Pancreas (tissue), 10 donors: ENCODE measurements around the gene MOXD1. TPM values are rescaled to one million over a fixed set of nuclear protein-coding genes. Genes with fewer than 3 reads are reported as not detected.
A peak's percentile ranks its signal among the peaks of the same experiment; 100 is the strongest.

Experiments
- ATAC-seq, 4 donors: fragments of 200-7000 bp; cut with Tn5 transposase; one replicate each; pipeline versions ENCODE4 v1.8.0 to v1.9.1; 2020; ENCODE audit warnings: mild to moderate bottlenecking in 4 of 4, moderate library complexity in 4 of 4
- DNase-seq, 6 donors: peaks; one replicate each; pipeline ENCODE4 v3.0.0-alpha.2; 2020
- FAIRE-seq: peaks from 2 replicates; lab custom pipeline; 2012; peaks lifted over from hg19 to GRCh38; lab: Jason Lieb, UNC
- H3K27ac ChIP-seq, 4 donors: fragments of 200-600 bp; sonication (generic); 1 replicate in 3 of 4; 2 replicates in 1 of 4; pipeline versions ENCODE4 v1.5.0 to v1.8.0; 2020
- H3K27me3 ChIP-seq, 4 donors: fragments of 200-600 bp; one replicate each; pipeline ENCODE4 v1.8.0; 2021
- H3K36me3 ChIP-seq, 3 donors: fragments of 200-600 bp; sonication (generic) in 1 of 3; one replicate each; pipeline versions ENCODE4 v1.5.0 to v1.8.0; 2020 to 2021
- H3K4me1 ChIP-seq, 3 donors: fragments of 200-600 bp; one replicate each; pipeline ENCODE4 v1.8.0; 2021
- H3K4me3 ChIP-seq, 4 donors: fragments of 200-600 bp; sonication (generic) in 2 of 4; one replicate each; pipeline versions ENCODE4 v1.5.0 to v1.8.0; 2020 to 2021
- H3K9me3 ChIP-seq, 4 donors: fragments of 200-600 bp; one replicate each; pipeline ENCODE4 v1.8.0; 2021
- CTCF ChIP-seq, 4 donors: fragments of 200-600 bp; sonication (generic) in 3 of 4; IDR thresholded peaks; one replicate each; pipeline versions ENCODE4 v1.5.0 to v1.8.0; 2021; ENCODE audit warnings: antibody characterized with exemption in 4 of 4
- WGBS, 2 donors: extraction: QIAGEN DNeasy Blood & Tissue Kit; methylation state at CpG; one replicate each; pipeline ENCODE4 v1.1.7; 2013; 5-methylcytosine and 5-hydroxymethylcytosine counted together
- intact Hi-C, 3 donors: fragments of 100-400 bp; cut with DNase I; formaldehyde crosslinking; loops; one replicate each; pipeline versions ENCODE4 v1.11.1 to v1.14.2; 2022
- polyA plus RNA-seq, 2 donors: library from polyadenylated mRNA; stranded (reverse); fragments of 200-250 nt; gene quantifications; one replicate each; pipeline ENCODE4 v1.2.3, GENCODE V29; 2013
- total RNA-seq, 6 donors: library from RNA; stranded (reverse); fragmentation: NEBNext Ultra II Directional in 4 of 6; extraction: Animal tissue kit (Norgen Biotek cat#: 25700) in 4 of 6; gene quantifications; one replicate each; pipeline versions ENCODE4 v1.2.1 to v1.2.4, GENCODE V29; 2021 to 2023
- donor health status: healthy with polysubstance abuse.
- donor health status: DM: no; HTN: no; CAD: no; lungs with moderate emphysema.
- donor health status: DM: no; HTN: no; CAD: no.
- donor health status: control.
- donor health status: control.
- donor health status: Bipolar disorder and iron deficiency.
- donor health status: DM: yes; HTN: yes; CAD: no.
- donor health status: DM: no; HTN: no; CAD: no.
- donor health status: DM: no; HTN: no; CAD: no.
- donor health status: DM: yes; HTN: yes; CAD: no.

Gene MOXD1
- total and polyA plus RNA-seq, 8 donors, result 0.30 to 13.9 (median 0.62) TPM

GRCh38 chr6:132365281-132365907 lies 35.9 kb downstream of the MOXD1 start:
- H3K9me3 ChIP-seq, result no peaks in the 10 kb centered on the region
- H3K27ac ChIP-seq, result no peak overlapping the region
- 41 to 59% methylated on average over 4 of the region's 4 CpGs for WGBS, 2 donors
- intact Hi-C loops, result no loop called here
- H3K4me1 ChIP-seq, result no peaks in the 10 kb centered on the region
- DNase-seq (no peak), ATAC-seq (peak in 1 of 4 donors; percentile 36), FAIRE-seq (no peak)
- no peaks in the 10 kb centered on the region for H3K36me3 ChIP-seq
- no peak overlapping the region for H3K4me3 ChIP-seq
- peaks cover 0 to 3% (median 0%) of the 10 kb centered on the region in 4 donors for H3K27me3 ChIP-seq
- no peak for TF ChIP-seq CTCF (IDR thresholded peaks at IDR 0.05)

GRCh38 chr6:132364306-132365074 lies 36.8 kb downstream of the MOXD1 start:
- no peak for TF ChIP-seq CTCF (IDR thresholded peaks at IDR 0.05)
- ATAC-seq (no peak), FAIRE-seq (no peak), DNase-seq (no peak)
- no peaks in the 10 kb centered on the region for H3K9me3 ChIP-seq
- H3K36me3 ChIP-seq, result no peaks in the 10 kb centered on the region
- no peak overlapping the region for H3K4me3 ChIP-seq
- no peaks in the 10 kb centered on the region for H3K4me1 ChIP-seq
- peaks cover 0 to 3% (median 0%) of the 10 kb centered on the region in 4 donors for H3K27me3 ChIP-seq
- WGBS, 2 donors, result 45 to 46% methylated on average over 5 of the region's 5 CpGs
- H3K27ac ChIP-seq, result no peak overlapping the region
- intact Hi-C loops, result no loop called here

DNA sequence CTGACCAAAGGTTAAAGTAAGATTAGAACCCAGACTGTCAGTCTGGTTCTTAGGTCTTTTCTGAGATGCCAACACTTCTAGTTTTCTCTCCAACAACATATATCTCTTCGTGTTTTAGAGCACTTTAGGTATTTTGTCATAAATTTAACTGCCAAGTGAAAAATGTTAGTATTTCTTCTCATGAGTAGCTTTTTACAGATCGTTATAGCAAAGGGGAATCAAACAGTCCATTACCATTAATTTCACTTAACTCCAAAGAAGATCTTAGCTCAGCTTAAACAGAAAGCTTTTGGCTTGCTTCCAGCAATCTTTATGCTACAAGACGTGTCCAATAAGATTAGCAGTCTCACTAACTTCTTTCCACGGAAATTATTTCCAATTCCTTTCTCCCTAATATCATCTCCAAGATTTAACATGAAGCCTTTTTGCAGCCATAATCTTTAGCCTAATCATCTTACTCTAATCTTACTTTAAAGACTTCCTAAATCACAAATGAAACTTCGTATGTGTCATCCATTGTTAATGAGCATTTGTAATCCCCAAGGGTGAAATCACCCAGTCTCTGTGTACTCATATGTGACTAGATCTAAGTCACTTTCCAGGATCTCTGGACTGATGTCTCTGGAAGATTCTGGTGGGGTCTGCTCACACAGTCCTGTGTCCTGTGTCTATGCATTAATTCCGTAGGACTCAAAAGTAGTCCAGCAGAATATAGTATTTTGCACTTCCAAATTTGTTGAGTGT lies 38.7 kb downstream of the MOXD1 start:
- TF ChIP-seq CTCF (IDR thresholded peaks at IDR 0.05), result no peak
- Histone ChIP-seq H3K27ac (no peak overlapping the region), H3K27me3 (peaks cover 0 to 3% (median 0%) of the 10 kb centered on the region in 4 donors), H3K9me3 (no peaks in the 10 kb centered on the region), H3K4me3 (no peak overlapping the region), H3K36me3 (no peaks in the 10 kb centered on the region), H3K4me1 (no peaks in the 10 kb centered on the region)
- intact Hi-C loops, result no loop called here
- FAIRE-seq (no peak), DNase-seq (no peak), ATAC-seq (no peak)
- 41 to 58% methylated on average over 6 of the region's 6 CpGs for WGBS, 2 donors

GRCh38 chr6:132361101-132361500 lies 40.2 kb downstream of the MOXD1 start:
- intact Hi-C loops, result no loop called here
- H3K36me3 ChIP-seq, result no peaks in the 10 kb centered on the region
- no peak overlapping the region for H3K4me3 ChIP-seq
- DNase-seq, result no peak
- no peak for FAIRE-seq
- no peaks in the 10 kb centered on the region for H3K27me3 ChIP-seq
- no peak overlapping the region for H3K27ac ChIP-seq
- WGBS, 2 donors, result 49 to 70% methylated on average over 1 of the region's 1 CpG
- no peaks in the 10 kb centered on the region for H3K4me1 ChIP-seq
- no peaks in the 10 kb centered on the region for H3K9me3 ChIP-seq
- no peak for ATAC-seq
- no peak for TF ChIP-seq CTCF (IDR thresholded peaks at IDR 0.05)
